Stimulated activated CD8-positive, alpha-beta memory T cell treated with anti-CD3 and anti-CD28 coated beads, Interleukin-7, amount 100 ng/mL, for 24 hours (primary cell): ENCODE measurements around the gene RPGRIP1L.

Experiments
- DNase-seq: peaks from one replicate; pipeline ENCODE4 v3.0.0-alpha.2; 2020; ENCODE audit warnings: low read depth

The RPGRIP1L gene

DNA sequence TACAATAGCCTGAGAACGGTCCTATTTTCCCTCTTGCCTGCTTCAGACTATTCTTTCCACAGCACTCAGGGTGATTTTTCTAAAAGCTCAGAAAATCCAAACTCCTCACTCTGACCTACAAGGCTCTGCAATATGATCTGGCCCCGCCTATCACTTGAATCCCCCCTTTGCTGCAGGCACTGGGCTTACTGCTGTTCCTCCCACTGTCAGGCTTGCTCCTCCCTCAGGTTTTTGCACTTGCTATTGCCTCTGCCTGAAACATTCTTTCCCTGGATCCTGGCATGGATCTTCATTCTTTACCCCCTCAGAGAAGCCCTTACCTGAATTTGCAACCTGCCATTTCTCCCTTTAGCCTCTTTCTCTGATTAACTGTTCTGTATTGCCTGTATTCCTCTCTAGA lies 52.3 kb downstream of the RPGRIP1L start:
- no peak for DNase-seq

DNA sequence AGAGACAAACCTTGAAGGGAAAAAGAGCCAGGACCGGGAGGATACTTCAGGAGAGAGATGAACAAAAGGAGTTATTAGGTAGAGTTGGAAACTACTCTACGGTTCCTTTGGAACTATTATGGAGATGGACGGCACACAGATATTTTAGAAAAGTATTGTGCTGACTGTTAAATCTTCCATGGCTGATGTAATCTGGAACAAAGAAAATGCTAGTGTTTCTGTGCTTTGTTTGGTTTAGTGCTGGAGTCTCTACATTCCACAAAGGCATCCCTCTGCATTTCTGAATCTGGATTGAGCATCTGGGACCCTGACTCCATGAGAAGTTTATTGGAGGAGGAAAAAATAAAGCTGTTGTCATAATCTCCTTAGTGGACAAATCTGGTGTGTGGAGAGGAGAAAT lies 57.2 kb downstream of the RPGRIP1L start:
- no peak for DNase-seq

DNA sequence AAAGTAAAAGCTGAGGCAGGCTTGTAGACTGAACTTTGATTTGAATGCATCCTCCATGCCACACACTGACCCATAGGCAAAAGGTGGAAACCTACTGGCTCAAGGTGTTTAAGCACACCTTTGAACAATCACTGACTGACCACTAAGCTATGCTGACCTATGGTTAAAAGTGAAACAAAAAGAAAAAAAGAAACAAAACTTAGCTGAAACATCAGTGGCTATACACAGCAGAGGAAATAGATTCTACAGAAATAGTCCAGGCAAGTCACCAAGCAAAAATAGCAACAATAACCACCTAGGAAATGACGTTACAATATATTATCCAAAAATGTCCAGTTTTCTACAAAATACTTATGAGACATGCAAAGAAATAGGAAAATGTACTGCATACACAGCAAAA lies 60.2 kb downstream of the RPGRIP1L start:
- no peak for DNase-seq

DNA sequence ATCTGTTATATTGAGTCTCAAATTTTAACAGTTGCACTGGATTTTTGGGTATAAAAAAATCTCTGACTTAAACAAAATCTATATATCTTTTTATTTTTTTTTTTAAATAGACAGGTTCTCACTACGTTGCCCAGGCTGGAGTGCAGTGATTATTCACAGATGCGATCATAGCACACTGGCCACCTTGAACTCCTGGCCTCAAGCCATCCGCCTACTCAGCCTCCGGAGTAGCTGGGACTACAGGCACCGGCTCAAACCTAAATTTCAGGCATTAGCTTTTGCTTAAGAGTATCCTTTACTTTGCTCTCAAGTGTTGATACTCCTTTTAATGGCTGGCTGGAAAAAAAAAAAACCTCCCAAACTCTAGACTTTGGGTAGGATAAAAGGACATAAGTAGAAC lies 61.6 kb downstream of the RPGRIP1L start:
- DNase-seq, result no peak

DNA sequence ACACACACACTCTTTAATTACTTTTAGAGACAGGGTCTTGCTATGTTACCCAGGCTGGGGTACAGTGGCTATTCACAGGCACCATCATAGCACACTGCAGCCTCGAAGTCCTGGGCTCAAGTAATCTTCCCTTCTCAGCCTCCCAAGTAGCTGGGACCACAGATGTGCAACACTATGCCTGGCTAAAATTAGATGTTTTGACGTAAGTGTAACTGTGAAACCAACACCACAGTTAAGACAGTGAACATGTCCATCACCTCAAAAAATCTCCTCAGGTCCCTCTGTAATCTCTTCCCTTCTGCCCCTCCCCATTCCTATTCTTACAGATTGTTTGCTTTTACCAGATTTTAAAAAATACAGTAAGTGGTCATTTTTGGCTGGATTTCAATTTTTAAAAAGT lies 66.7 kb downstream of the RPGRIP1L start:
- no peak for DNase-seq

DNA sequence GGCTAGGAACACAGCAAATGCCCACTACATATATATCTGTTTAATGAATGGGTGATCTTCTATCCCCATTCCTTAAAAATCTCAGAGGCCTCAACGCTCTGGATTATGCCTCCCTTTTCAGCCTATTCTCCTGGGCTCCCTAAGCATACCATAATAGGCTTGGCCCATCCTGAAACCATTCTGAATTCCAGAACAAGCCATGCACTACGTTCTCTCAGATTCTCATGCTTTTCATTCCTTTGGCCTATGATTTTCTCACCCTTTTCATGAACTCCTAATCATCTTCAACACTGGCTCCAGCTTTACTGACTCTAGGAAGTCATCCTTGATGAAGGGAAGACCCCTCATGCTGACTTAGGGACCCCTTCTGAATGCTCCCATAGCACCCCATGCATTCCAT lies 71.1 kb downstream of the RPGRIP1L start:
- no peak for DNase-seq

DNA sequence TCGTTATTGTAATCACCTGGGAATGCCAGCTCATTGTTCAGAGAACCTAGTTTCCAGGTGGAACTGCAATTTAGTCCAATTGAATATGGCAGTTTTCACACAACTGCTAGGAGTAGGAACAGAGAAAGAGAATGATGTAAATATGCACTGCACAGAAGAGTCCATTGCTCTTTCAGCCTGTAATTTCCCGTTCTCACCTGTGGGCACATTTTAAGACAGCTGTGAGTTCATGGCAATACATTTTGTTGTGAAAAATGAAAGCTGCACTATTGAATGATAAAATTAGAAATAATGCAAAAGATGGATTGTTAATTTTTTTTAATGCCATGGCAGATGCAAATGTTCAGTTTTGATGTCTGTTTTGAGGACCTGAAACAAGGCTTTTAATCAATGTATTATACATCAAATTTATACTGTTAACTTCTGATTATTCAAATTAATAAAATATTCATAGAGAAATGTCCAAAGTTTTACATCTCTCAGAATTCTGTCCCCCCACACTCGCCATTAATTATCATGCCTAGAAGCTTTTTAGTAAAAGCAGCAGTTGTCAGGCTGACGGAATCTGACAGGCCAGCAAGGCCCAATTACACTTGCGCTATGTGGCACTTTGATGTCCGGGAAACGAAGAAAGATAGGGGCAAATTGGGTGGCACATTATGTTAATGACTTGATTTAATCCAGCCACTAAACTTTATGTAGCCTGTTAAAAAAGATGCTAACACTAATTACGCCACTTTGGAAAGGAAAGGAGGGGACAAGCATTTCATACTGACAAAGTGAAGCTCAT lies 72.2 kb downstream of the RPGRIP1L start:
- DNase-seq, result no peak

DNA sequence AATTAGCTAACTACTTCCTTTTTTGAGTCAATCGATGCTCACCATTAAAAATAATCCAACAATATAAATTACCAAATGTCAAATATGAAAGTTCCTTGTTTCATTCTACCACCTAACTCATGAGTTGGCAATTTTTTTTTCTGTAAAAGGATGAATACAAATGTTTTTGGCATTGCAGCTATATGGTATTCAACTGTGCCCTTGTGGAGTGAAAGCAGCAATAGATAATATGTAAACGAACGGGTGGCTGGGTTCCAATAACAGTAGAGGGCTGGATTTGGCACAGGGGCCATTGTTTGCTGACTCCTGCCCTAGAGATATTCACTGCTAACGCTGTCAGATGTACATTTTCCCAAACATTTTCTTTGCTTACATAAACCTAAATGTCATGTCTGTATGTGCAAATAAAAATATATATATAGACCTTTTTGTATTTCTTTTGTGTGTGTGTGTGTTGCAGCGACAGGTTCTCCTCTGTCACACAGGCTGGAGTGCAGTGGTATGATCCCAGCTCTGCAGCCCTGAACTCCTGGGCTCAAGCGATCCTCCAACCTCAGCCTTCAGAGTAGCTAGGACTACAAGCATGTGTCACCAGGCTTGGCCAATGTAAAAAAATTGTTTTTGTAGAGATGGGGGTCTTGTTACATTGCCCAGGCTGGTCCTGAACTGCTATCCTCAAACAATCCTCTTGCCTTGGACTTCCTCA lies 73.9 kb downstream of the RPGRIP1L start:
- no peak for DNase-seq

DNA sequence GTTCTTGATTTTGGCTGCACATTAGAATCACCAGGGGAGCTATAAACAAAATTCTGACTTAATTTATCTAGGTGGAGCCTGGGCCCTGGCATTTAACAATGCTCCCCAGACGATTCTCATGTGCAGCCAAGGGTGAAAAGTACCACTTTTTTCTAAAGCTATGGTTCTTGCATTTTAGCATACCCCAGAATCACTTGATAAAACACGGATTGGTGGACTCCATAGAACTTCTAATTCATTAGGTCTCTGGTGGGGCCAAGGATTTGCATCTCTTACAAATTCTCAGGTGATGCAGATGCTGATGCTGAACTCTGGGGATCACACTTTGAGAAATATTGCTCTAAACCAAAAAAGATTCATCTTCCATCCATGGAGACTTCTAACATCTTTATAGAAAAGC lies 74.5 kb downstream of the RPGRIP1L start:
- DNase-seq, result no peak

DNA sequence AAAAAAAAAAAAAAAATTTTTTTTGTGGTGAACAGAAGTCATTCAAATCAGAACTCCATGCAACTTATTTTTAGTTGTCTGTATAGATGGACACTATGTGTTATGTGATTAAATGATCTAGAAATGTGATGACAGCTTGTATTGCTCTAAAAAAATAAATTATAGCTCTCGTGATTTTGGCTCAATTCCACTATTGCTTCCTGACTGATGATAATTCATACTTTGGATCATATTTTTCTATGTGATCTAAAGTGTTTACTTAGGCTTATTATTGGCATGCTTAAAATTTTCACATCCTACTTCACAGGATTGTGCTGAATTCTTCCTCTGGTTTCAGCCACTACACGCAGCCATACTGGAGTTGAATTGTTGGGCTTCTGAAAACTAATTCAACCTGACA lies 76.8 kb downstream of the RPGRIP1L start:
- DNase-seq, result no peak

DNA sequence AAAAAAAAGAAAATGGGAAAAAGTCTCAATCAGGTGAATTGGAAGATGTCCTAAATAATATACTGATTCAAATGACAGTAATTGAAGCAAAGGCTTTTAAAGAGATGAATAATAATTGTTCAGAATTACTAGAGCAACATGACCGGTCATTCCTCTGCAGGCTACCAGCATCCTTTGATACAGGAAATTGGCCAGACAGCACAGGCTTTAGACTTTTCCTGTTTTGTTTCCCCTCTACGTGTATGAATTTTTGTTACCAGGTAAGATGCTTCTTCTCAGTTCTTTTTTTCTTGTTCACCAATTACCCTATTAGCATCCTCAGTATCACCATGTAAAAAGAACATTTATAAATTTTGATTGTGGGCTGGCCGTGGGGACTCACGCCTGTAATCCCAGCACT lies 77.5 kb downstream of the RPGRIP1L start:
- no peak for DNase-seq

DNA sequence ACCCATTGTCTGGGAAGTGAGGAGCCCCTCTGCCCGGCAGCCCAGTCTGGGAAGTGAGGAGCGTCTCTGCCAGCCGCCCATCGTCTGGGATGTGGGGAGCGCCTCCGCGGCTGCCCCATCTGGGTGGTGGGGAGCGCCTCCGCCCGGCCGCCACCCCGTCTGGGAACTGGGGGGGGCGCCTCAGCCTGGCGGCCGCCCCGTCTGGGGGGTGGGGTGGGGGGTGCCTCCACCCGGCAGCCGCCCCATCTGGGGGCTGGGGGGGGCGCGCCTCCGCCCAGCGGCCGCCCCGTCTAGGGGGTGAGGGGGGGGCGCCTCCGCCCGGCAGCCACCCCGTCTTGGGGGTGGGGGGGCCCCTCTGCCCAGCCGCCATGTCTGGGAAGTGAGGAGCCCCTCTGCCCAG lies 78.4 kb downstream of the RPGRIP1L start:
- DNase-seq, result no peak

DNA sequence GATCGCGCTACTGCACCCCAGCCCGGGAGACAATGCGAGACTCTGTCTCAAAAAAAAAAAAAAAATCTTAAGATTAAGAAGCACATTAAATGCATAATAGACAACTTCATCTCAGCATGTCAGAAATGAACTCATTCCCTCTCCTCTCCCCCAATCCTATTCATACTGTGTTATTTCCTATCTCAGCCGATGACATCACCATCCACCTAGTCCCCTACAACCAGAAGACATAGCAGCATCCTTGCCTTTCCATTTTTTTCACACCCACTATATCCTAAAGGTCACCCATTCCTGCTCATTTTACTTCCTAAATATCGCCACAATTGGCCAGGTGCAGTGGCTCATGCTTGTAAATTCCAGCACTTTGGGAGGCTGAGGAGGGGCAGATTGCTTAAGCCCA lies 81.3 kb downstream of the RPGRIP1L start:
- DNase-seq, result no peak

DNA sequence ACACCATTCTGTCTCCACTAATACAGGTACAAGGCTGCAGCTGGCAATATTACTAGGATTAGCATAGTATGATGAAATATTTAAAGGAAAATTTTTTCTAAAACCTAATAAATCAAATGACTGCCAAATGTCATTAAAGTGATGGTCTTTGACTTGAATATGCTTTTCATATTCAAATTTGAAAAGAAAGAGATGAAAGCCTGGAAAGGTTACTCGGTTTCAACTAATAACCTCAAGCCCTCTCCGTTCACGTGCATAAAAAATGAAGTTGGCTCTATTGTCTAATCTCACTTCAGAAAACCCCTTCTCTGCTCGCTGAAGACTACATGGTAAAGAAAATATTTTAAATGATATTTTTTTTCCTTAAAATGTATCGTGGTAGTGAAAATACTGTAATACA lies 83.2 kb downstream of the RPGRIP1L start:
- DNase-seq, result no peak

DNA sequence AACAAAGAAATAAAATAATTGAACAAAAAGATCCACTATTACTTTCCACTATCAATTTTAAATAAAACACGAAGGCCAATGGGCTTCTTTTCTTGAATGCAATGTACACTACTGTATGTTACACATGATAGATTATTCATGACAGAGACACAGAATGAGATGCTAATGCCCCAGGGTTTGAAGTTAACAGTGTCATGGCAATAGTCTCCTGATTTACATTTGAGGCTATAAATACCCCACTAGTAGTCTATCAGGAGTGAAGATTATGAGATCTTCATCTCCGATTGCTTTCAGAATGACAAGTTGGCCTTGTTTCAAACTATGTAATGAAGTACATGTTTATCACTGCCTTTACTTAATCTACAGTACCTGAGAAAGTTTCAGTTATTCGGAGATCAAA lies 84.4 kb downstream of the RPGRIP1L start:
- DNase-seq, result no peak

DNA sequence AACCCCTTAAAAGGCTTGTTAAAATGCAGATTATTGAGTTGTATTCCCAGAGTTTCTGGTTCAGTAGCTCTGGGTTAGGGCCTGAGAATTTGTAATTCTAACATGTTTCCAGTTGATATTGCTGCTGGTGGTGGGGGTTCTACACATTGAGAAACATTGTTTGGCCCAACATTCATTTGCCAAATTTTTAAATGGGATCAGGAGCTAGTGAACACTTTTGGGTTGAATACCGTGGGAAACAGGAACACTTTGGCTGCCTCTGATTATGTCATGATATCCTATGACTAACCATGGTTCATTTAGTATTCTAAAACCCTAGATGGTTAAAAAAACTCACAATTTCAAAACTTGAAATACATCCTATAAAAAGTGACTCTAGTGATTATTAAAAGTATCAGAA lies 89.3 kb downstream of the RPGRIP1L start:
- no peak for DNase-seq

DNA sequence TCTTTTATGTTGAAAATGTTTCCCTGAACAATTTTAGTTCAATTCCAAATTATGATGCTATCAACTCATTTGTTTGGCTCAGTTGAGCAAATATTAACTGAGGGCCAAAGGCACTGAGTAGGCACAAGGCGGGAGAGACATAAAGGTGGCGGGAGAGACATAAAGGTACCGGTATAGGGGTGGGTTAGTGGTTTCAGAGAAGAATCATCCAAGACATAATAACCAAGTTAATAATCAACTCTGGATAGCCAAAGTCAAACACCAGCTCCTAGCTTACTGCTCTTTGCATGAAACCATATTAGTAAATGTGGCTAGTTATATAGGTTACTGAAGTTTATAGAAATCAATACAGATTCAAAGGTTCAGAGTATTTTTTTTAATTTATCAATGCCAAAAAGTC lies 91.7 kb downstream of the RPGRIP1L start:
- DNase-seq, result no peak

DNA sequence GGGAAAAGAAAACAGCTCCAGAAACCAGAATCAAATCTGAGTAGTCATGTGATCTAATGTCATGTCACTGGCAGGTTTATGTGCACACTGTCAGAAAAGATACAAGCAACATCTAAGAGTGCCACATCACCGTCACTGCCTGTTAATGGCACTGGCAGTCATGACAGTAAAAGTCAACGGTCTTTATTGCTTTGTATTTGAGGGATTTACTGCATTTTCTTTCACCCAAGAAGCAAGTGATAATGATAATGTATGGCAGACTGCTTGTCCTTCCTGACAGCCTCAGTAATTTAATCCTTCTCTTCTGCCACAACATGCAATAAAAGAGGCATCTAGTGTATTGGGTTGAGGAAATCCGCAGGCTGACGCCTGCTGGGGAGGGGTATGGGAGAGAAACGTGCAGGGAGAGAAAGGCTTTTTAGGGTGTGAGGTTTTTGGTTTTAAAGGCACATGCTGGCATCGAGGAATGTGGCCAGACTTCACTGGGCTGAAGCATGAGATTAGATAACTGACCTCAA lies 92.4 kb downstream of the RPGRIP1L start:
- no peak for DNase-seq

DNA sequence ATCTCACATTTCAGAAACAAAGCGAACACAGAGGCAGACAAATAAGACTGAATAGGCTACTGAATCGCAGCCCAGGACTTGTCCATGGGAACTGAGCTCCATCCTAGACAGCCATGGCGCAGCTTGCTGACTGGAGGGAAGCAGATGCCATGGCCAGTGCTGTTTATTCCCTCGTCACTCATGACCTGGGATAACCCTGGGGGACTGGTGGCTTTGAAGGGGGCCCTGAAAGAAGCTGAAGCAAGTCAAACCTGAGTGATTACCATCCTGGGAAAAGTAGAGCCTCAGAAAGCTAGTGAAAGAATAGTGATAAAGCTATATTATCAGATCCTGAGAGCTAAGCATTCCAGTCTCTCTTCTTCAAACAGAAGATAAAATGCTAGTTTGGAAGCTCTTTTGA lies 94.1 kb downstream of the RPGRIP1L start:
- no peak for DNase-seq

DNA sequence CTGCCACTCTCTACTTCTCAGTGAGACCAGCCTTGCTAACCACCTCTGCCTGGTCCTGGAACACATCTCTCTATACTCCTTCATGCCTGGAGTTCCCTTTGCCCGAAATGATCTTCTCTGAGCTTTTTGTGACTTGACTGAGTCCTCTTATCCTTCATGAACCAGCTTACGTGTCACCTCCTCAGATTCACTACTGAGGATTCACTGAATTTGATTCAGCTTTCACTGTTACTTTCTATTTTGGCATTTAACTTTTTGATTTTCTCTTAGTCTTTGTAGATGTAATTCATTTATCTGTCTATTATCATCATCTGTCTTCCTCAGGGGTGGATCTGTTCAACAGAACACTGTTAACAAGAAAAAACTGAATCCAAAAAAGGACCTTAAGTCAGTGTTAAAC lies 95.6 kb downstream of the RPGRIP1L start:
- DNase-seq, result no peak

DNA sequence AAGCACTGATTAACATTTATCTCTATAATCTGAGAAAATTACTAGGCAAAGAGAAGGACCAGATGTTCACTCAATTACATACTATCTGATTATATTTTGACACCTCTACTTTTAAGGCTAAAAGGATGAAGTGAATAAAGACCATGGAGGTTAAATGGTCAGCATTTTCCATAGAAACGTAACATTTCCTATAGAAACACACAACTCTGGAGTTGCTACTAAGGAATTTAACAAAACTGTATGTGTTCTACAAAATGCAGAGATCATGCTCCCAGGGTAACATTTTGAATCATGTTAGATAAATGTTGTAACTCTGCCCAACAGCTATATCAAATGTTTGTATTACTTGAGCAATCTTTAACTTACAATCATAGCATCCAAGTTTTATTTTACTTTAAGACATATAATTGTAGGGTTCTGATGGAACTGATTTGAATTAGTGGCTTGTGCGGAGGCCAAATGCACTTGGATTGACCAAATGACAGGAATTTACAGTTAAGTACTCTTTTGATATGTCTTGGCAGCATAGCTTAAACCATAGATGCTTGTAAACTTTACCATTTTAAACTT lies 97.7 kb downstream of the RPGRIP1L start:
- DNase-seq, result no peak

DNA sequence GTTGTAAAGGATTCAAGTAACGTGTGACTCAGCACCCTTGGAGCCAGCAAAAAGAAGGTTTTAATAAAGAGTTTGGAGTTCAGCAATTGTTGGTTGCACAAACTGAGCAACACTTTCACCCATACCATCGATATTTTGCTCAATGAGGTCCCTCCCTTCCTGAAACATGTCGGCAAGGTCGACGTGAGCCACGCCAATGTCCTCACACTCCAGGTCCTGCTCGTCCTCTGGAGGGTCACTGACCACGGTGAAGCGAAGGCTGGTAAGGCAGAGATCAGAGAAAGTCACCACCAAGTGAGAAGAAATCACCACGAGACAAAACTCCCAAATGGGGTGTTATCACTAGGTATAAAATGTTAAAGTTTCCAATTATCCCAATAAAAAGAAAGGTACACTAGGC lies 98.3 kb downstream of the RPGRIP1L start:
- no peak for DNase-seq

DNA sequence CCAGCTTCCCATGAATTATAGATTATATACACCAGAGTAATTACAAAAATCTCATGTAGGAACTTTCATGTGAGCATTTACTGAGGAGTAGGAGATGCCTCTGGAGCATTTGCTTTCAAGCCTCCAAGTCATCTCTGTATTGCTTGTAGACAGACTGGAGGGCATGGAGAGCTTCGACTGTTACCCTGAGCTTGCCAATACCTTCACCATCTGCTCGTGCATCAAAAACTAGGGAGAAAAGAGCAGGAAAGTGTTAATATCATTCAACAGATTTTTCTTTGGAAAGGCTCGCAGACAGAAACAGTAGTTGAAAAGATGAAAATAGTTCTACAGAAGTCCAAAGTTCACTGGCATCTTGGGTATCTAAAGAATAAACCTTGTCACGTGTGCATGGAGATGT lies 101.7 kb downstream of the RPGRIP1L start:
- no peak for DNase-seq
